HG03135 (cell line): ENCODE measurements around the gene NKIRAS2.
A peak's percentile ranks its signal among the peaks of the same experiment; 100 is the strongest.

Experiments used
- ATAC-seq: cut with Tn5 transposase; IDR thresholded peaks from one replicate; pipeline ENCODE4 v1.9.1; 2021; ENCODE audit warnings: mild to moderate bottlenecking, moderate library complexity; ENCODE audit not compliant: unreplicated experiment

The NKIRAS2 gene

DNA sequence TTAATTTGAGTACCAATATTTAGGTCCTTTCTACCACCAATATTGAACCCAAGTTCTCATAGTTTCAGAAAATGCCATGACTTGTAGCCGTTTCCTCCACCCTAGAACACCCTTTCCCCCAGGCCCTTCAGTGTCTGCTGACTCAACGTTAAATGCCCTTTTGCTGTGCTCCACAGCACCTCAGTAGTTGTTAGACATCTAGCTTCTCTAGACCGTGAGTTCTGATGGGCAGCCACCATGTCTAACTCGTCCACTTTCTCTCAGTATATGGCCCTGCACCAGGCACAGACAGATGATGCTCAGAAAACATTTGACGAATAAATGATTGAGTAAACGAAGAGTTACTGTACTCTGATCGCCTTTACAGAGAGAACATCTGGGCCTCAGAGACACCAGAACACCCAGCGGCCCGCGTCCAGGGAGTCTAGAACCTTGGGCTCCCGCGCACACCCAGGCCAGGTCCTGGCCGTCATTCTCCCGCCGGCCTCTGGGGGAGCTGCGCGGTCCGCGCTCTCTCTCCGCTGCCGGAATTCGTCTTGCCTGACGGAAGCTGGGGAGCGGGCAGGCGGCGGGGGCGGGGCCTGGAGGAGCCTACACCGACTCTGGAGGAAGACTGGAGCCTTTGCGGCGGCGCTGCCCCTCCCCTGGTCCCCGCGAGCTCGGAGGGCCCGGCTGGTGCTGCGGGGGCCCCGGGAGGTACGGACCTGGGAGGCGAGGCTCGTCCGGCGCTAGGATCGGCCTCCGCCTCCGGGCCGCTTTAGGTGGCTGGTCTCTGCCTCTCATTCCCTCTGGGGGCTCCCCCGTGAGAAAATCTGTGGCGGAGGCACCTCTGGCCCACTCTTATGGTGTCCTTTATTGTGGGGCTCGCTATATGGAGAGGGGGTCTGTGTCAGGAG, at the start of gene NKIRAS2:
NKIRAS2 (plus strand) TSS at position 582 of the 896 bp plus-strand sequence. CDS start 1,488 bp downstream, outside the sequence.
- ATAC-seq, result peak; percentile 50

DNA sequence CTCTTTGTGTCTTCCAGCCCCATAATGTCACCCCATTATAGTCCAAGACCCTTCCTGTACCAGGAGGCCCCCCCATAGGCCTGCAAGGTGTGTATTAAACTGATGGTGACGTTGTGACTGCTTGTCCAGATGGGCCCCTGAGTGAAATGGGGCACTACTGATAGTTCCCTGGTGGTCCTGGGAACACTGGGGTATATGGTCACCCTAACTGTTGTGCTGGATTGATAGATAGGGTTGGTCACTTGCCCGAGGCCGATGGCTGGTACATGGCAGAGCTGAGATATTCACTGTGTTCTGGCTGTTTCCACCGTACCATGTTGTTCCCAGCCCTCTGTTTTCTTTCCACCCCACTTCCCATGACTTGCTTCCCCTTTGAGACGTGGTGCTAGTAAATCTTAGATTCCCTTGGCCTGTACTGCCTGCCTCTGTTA, 49.0 kb upstream of the NKIRAS2 start:
- no peak for ATAC-seq

DNA sequence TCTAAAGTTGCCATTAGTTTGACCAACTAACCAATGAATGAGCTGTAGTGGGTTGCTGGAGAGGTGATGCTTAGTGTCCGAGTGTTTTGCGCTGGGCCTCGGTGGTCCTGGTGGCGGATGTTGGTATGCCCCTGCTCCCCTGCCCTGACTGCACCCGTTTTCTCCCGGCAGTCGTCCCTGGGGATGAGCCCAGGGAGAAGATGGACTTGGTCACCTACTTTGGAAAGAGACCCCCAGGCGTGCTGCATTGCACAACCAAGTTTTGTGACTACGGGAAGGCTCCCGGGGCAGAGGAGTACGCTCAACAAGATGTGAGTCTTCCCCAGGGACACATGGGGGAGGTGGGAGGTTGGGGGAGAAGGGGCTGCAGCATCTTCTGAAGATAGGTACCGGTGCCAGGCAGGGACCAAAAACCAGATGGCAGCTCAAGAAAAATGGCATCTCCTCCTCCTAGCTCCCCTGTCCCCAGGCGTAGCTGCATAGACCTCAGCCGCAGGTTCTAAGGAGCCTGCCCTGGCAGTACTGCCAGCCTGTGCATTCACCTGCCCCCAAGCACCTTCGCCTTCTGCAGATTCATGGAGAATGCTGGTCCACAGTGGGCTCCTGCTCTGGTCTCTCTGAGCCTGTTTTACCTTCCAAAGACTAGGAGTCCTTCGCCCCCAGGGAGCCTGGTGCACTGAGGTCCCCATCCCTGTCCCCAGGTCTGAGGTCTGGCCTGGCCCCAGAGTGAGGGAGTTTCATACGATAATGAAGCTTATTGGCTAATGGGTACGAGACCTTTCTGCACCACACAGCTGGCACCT, 48.0 kb upstream of the NKIRAS2 start:
- no peak for ATAC-seq

DNA sequence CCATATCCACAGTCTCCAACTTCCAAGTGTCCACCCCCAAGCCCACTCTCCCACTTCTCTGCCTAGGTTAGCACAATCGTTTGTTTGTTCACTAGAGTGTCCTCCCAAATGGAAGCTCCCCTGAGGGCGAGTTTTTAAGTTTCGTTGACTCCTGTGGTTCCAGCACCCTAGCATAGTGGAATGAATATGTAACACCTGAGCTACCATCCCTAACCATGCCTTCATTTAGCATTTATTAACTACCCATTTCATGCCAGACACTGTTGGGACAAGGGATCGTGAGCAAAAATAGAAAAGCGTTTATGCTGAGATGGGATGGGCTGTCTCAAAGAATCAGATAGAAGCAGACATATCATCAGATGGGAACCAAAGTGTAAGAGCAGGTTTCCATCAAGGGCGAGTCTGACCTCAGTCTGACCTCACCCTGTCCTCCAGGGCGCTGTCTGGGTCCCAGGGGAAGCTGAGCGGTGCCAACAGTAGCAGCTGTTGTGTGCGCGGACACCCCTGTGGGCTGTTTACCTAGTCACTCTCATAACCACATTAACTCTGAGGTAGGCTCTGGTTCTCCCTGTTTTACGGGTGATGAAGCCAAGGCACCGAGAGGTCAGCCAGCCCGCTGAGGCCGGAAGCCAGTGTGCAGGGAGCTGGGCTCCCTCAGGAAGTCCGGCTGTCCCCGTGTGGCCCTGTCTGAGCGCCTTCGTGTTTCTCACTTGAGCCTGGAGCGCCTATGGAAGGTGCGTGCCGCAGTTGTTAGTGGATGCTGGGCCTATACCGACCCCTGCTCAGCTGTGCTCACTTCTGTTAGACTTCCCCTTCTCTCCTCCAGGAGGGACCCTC, 47.1 kb upstream of the NKIRAS2 start:
- ATAC-seq, result no peak

DNA sequence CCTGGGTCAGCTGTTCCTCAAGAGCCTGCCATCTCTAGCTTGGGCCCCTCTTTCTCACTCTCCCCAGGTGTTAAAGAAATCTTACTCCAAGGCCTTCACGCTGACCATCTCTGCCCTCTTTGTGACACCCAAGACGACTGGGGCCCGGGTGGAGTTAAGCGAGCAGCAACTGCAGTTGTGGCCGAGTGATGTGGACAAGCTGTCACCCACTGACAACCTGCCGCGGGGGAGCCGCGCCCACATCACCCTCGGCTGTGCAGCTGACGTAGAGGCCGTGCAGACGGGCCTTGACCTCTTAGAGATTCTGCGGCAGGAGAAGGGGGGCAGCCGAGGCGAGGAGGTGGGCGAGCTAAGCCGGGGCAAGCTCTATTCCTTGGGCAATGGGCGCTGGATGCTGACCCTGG, 46.5 kb upstream of the NKIRAS2 start:
- ATAC-seq, result no peak

DNA sequence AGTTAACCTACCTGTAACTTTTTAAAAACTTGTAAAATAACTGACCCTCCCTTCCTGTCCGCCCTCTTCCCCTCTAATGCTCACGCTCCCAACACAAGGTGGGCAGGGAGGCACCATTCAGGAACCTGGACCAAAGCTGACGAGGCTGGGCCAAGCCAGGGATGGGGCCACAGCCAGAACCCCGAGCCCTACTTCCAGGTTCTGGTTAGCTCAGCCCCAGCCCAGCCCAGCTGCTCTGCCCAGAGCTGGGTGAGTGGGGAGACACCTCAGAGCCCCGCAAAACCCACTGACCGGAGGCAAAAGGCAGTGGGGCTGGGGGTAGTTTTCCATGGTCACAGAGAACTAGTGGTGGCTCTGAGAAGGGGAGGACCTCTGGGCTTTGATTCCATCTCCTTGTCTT, 45.9 kb upstream of the NKIRAS2 start:
- no peak for ATAC-seq

DNA sequence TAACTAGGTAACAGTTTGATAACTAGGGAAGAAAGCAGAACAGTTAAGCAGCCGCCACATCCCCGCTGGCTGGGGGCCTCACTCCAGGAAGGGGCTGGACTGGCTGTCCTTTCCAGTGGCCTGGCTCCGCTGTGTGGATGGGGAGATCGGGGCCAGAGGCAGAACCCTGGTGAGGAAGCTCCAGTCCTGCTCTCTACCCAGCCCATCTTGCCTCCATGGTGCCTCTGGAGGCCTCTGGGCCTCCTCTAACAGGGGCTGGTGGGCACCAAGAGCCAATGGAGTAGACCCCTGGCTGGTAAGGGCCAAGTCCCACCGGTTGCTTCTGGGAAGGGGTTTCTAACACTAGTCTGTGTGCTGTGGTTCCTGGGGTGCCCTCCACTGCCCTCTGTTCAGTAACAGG, 45.2 kb upstream of the NKIRAS2 start:
- no peak for ATAC-seq

DNA sequence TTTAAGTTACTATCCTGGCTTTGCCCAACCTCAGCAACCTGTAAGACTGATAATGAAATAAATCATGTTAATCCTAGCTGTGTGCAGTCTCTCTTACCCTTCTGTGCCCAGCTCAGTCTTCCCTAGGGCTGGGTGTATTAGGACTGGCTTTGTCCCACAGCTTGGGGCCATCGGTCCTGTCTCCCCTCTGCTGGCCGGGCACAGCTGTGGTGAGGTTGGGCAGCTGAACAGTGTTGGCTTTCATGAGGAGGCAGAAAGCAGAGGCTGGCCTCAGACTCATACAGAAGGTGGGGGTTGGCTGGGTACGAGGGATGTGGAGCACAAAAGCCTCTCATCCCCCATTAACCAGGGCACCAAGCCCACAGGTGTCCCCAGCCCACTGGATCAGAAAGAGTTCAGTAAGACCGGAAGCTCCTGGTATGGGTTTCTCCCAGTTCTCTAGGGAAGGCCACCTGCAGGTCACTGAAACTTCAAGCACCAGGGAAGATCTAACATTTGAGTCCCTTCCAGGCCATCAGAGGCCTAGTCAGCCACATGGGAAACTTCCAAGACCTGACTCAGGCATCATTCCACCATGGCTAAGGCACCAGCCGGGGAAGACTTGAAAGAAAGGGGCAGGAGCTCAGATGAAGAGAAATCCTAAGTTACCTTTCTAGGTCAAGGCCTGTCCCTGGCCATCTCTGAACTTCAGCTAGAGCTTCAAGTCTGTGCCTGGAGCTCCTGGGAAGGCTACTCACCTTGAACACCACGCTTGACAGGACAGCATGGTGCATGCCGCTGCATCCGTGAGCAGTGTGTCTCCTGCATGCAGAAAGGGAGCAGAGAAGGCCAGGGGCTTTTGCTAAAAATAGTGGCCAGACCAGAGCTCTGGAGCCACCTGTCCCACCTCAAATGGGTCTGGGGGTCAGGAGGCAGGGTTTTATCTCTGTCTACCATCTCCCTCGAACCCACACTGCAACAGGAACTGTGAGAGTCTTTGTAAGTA, 44.5 kb upstream of the NKIRAS2 start:
- ATAC-seq, result no peak

DNA sequence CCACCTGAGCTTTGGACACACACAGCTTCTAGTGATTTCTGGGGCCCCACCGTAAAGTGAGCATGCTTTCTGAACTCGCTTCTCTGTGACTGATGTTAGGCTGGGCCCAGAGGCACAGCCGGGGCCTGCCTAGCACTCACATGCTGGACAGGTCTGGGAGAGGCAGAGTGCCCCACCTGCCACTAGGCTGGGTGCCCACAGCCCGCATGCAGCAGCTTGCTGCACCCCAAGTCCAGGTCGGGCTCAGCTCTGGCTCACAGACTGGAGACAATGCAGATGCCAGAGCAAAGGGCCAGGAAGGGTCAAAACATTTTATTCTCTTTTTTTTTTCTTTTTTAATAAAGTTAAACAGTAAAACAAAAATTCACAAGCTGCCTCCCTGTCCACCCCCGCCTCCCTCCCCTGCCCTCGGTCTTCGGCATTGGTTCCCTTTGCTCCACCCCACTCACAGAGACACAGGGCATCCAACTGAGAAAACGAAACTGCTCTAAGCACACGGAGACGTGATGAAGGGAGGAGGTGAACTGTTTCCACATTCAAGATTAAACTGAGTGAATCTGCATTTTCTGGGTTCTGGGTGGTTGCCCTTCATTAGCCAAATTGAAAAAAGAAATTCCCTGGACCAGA, 43.6 kb upstream of the NKIRAS2 start:
- no peak for ATAC-seq

DNA sequence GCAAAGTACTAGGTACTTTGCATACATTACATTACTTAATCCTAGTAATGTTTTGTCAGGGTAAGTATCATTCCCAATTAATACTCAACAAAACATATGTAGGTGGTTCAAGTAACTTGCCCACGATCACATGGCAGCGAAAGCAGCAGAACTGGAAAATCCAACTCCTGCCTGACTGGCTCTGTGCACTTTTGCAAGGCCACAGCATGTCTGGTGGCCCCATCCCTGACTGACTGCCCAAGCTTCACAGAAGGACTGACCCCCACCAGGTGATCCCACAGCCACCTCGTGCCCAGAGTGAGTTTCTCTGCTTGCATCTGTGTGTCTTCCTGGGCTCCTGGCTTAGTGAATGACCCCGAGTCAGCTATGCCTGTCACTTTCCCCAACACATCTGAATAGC, 41.9 kb upstream of the NKIRAS2 start:
- no peak for ATAC-seq

DNA sequence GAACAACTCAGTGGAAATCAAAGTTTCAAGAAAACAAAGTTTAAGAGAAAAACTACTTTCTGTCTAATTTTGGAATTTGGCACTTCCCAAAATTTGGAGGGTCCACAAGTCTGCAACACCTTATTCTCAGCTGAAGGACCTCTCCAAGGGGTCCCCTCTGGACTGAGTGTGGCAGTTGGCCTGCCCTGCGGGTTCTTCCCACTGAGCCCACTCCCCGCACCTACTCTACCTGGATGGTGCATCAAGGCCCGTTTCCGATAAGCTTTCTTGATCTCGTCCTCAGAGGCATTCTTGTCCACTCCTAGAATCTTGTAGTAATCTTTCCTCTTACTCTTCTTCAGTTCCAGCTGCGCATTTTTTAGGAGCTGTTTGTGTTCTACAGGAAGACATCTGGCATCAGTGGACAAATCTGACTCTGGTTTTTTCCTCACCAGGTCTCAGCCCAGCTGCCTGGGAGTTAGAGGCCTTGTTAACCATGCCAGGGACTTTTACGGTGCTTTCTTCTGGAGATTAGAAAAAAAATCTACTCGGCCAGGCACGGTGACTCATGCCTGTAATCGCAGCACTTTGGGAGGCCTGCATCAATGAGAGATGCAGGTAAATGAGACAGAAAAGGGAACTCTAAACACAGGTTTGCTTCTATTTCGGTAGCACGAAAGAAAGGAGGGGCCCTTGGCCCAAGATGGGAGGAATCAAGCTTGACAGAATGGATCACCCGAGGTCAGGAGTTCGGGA, 37.7 kb upstream of the NKIRAS2 start:
- ATAC-seq, result no peak

DNA sequence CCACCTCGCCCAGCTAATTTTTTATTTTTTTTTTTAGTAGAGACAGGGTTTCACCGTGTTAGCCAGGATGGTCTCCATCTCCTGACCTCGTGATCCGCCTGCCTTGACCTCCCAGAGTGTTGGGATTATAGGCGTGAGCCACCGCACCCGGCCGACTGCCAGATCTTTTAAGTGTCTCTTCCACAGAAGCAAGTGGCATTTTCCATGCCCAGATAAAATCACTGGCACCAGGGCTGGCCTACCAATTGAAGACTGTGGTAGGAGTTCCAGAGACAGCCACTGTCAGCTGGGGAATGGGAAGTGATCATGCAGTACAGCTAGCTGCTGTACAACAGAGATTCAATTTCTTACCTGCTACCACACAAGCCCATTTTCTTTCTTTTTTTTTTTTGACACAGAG, 35.4 kb upstream of the NKIRAS2 start:
- ATAC-seq, result no peak

DNA sequence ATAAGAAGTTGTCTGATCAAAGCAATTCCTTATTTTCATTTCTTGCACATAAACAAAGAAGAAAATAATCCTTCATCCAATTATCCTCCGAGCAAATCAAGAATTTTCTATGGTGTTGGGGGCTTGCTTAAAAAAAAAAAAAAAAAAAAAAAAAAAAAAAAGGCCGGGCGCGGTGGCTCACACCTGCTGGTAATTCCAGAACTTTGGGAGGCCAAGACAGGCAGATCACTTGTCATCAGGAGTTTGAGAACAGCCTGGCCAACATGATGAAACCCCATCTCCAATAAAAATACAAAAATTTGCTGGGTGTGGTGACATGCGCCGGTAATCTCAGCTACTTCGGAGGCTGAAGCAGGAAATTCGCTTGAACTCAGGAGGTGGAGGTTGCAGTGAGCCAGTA, 34.0 kb upstream of the NKIRAS2 start:
- no peak for ATAC-seq

DNA sequence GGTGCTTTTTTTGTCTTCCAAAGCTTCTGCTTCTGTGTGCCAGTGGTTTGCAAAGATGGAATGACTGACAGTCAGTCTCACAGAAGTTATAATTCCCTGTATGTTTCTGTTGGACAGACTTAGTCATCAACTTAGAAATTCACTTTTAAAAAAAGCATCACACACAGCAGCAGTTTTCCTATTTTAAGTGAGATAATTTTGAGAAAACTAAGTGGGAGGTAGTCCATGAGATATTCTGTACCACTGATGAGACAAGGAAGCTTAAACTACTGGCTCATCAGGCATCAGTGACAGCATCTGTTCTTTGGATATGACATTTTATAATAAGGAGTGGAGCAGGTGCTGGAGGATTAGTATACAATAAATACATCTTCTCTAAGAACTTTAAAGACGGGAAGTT, 33.3 kb upstream of the NKIRAS2 start:
- ATAC-seq, result no peak

DNA sequence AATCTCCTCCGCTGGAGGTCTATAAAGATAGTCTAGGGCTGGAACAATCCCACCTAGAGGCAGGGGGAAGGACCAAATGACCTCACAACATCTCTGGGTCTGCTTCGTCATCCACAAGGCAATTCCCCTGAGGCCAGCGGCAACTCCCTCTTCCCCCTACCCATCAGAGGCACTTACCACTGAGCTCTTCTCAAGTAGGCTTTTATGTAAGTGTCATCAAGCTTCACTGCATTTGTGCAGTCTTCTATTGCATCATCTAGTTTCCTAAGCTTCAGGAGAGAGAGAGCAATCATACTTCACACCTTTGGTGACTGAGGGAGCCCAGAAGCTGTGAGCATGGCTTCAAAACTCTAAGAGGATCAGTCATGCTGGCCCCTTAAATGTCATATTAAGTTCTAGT, 32.2 kb upstream of the NKIRAS2 start:
- no peak for ATAC-seq

DNA sequence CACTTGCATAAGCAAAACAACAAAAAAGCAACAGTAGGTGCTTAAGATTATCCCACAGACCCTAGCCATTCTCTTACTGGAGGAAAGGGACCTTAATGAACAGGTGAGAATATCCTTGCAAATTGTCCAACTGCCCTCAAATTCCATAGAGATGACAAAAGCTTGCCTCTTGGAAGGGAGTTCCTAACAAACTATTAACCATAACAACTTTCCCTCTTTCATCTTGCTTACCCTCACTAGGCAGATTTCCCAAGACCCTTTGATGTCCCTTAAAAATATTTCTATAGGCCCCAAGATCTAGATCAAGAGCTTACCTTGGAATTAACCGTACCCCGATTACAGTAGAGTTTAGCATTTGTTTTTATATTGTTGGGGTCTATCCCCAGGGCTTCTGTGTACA, 31.5 kb upstream of the NKIRAS2 start:
- ATAC-seq, result no peak

DNA sequence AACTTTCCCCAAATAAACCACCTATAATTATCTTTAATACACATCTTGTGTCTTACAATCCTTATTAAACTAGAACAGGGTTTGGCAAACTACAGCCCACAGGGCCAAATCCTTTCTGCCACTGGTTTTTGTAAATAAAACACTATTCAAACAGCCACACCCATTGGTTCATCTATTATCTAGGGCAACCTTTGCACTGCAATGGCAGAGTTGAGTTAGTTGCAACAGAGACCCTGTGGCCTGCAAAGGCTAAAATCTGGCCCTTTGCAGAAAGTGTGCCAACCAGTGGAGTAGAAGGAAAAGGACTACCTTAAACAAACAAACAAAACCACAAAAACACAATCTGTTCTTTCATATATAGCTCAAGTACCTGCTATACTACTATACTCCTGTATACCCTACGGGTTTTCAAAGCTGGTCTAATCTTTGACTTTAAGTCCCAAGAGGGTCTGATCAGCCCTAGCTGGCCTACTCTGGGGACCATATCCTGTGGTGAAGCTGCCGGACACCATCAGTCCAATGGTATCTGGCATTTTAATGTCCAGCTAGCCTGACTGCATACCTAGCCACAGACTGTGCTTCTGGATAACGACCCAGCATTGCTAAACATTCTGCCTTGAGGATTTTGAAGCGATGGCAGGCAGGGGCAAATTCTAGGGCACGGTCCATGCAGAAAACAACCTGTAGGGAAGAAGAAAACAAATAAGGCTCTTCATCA, 30.0 kb upstream of the NKIRAS2 start:
- ATAC-seq, result no peak

DNA sequence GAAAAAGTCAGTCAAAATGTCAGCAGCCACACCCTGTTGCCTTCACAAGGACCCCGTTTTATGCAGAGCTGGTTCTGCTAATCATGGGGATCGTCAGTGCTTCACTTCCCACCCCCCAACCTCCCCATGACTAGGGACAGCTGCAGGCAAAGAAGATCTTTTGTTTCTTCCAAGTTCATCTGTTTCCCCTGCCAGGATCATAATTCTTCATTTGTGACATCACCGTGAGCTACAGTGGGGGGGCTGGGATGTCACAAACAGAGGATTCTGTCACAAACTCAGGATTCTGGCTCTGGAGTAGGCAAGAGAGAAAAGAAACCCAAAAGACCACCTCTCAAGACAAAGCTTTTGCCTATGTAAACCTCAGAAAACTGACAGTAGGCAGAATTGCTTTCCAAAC, 27.3 kb upstream of the NKIRAS2 start:
- ATAC-seq, result no peak
